Neural progenitor cell (in vitro differentiated cells): Measurements from ENCODE around the gene SYNPO2L.

Experiments
- EZH2phosphoT487 ChIP-seq: fragments of 200-600 bp; sonication (generic); IDR thresholded peaks from 2 replicates; pipeline ENCODE4 v1.6.1; 2017; ENCODE audit warnings: antibody characterized with exemption
- TF ChIP-seq, protein P1 (sequence below): fragments of 200-600 bp; sonication (generic); IDR thresholded peaks from 2 replicates; pipeline ENCODE4 v1.5.1; 2017; ENCODE audit warnings: antibody characterized with exemption, mild to moderate bottlenecking

DNA sequence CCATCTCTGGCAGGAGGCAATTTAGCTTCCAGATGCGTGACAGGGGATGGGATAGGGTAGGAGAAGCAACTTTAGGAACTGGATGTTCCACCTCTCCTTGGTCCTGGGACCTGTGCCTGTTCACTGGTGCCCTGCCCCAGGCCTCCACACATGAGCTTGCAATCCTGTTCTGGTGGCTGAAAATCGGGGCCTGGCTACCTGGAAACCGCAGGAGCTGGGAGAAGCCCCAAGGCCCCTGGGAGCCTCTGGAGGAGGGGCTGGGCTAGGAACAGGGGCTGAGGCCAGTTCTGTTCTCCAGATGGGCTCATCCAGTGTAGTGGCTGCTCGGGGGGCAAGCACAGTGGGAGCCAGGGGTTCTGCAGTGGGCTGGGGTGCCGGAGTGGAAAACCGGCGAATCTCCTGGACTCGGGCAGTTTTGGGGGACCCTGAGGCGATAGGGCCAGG is 9.2 kb downstream of the SYNPO2L start:
- TF ChIP-seq EZH2phosphoT487 = no peak
- TF ChIP-seq, protein P1, sequence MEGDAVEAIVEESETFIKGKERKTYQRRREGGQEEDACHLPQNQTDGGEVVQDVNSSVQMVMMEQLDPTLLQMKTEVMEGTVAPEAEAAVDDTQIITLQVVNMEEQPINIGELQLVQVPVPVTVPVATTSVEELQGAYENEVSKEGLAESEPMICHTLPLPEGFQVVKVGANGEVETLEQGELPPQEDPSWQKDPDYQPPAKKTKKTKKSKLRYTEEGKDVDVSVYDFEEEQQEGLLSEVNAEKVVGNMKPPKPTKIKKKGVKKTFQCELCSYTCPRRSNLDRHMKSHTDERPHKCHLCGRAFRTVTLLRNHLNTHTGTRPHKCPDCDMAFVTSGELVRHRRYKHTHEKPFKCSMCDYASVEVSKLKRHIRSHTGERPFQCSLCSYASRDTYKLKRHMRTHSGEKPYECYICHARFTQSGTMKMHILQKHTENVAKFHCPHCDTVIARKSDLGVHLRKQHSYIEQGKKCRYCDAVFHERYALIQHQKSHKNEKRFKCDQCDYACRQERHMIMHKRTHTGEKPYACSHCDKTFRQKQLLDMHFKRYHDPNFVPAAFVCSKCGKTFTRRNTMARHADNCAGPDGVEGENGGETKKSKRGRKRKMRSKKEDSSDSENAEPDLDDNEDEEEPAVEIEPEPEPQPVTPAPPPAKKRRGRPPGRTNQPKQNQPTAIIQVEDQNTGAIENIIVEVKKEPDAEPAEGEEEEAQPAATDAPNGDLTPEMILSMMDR = no peak
